ENCODE measurements around the gene BTBD9. TPM values are rescaled to one million over a fixed set of nuclear protein-coding genes. Genes with fewer than 3 reads are reported as not detected.
A peak's percentile ranks its signal among the peaks of the same experiment; 100 is the strongest.

BTBD9 gene
- total RNA-seq, 1 donor from 2014 or later = 10.3 TPM

- no peak for TF ChIP-seq CTCF (IDR thresholded peaks at IDR 0.05; ENCODE audit: unreplicated experiment)
- Mint-ChIP-seq H3K27me3 (ENCODE audit: unreplicated experiment) (peaks cover 20% of the 10 kb centered on the region), H3K36me3 (ENCODE audit: low read depth, unreplicated experiment) (peaks cover 21% of the 10 kb centered on the region), H3K9me3 (ENCODE audit: unreplicated experiment) (no peaks in the 10 kb centered on the region), H3K4me1 (ENCODE audit: unreplicated experiment) (peaks cover 19% of the 10 kb centered on the region), H3K4me3 (ENCODE audit: unreplicated experiment) (peak overlapping the region; percentile 81), H3K27ac (ENCODE audit: unreplicated experiment) (peak overlapping the region; percentile 79)
- DNase-seq (ENCODE audit: low spot score) = no peak
These were observed 485.0 kb downstream of the BTBD9 start for GRCh38 chr6:38154731-38155130.

- Mint-ChIP-seq H3K27me3 (ENCODE audit: unreplicated experiment) (peaks cover 17% of the 10 kb centered on the region), H3K9me3 (ENCODE audit: unreplicated experiment) (no peaks in the 10 kb centered on the region), H3K4me1 (ENCODE audit: unreplicated experiment) (peaks cover 22% of the 10 kb centered on the region), H3K36me3 (ENCODE audit: low read depth, unreplicated experiment) (peaks cover 17% of the 10 kb centered on the region), H3K27ac (ENCODE audit: unreplicated experiment) (no peak overlapping the region), H3K4me3 (ENCODE audit: unreplicated experiment) (no peak overlapping the region)
- no peak for TF ChIP-seq CTCF (IDR thresholded peaks at IDR 0.05; ENCODE audit: unreplicated experiment)
- no peak for DNase-seq (ENCODE audit: low spot score)
These were observed 485.9 kb downstream of the BTBD9 start for GRCh38 chr6:38153798-38154345.

GRCh38 chr6:38153076-38153797, 486.5 kb downstream of the BTBD9 start:
- Mint-ChIP-seq H3K27ac (ENCODE audit: unreplicated experiment) (peak overlapping the region; percentile 36), H3K36me3 (ENCODE audit: low read depth, unreplicated experiment) (peaks cover 12% of the 10 kb centered on the region), H3K27me3 (ENCODE audit: unreplicated experiment) (peaks cover 17% of the 10 kb centered on the region), H3K4me3 (ENCODE audit: unreplicated experiment) (no peak overlapping the region), H3K9me3 (ENCODE audit: unreplicated experiment) (no peaks in the 10 kb centered on the region), H3K4me1 (ENCODE audit: unreplicated experiment) (peaks cover 26% of the 10 kb centered on the region)
- no peak for DNase-seq (ENCODE audit: low spot score)
- no peak for TF ChIP-seq CTCF (IDR thresholded peaks at IDR 0.05; ENCODE audit: unreplicated experiment)

GRCh38 chr6:38152620-38153019, 487.1 kb downstream of the BTBD9 start:
- Mint-ChIP-seq H3K27me3 (ENCODE audit: unreplicated experiment) (peaks cover 12% of the 10 kb centered on the region), H3K4me1 (ENCODE audit: unreplicated experiment) (peaks cover 30% of the 10 kb centered on the region), H3K9me3 (ENCODE audit: unreplicated experiment) (no peaks in the 10 kb centered on the region), H3K4me3 (ENCODE audit: unreplicated experiment) (no peak overlapping the region), H3K27ac (ENCODE audit: unreplicated experiment) (peak overlapping the region; percentile 36), H3K36me3 (ENCODE audit: low read depth, unreplicated experiment) (peaks cover 9% of the 10 kb centered on the region)
- DNase-seq (ENCODE audit: low spot score) = no peak
- no peak for TF ChIP-seq CTCF (IDR thresholded peaks at IDR 0.05; ENCODE audit: unreplicated experiment)

Measured in endothelial cell (in vitro differentiated cells).